Glomerular endothelial cell (primary cell): ENCODE results near the gene TMEM164. TPM values are rescaled to one million over a fixed set of nuclear protein-coding genes. Genes with fewer than 3 reads are reported as not detected.

Experiments used
- DNase-seq: peaks from one replicate; pipeline ENCODE4 v3.0.0-alpha.2; 2011; ENCODE audit warnings: low read depth, low spot score; ENCODE audit errors: extremely low read depth
- total RNA-seq: library from RNA; depleted of rRNA; stranded (reverse); fragments of >200 nt; gene quantifications from 2 replicates; pipeline ENCODE4 v1.2.3, GENCODE V29; 2015

TMEM164 gene
- total RNA-seq, 1 donor from 2014 or later, result 11.0 TPM

- no peak for DNase-seq
Observed at GRCh38 chrX:110036162-110037033, 33.5 kb downstream of the TMEM164 start.

- no peak for DNase-seq
Observed at GRCh38 chrX:110037178-110037577, 34.3 kb downstream of the TMEM164 start.

- no peak for DNase-seq
Observed at GRCh38 chrX:110038900-110039299, 36.0 kb downstream of the TMEM164 start.

GRCh38 chrX:110041980-110042379 lies 39.1 kb downstream of the TMEM164 start:
- no peak for DNase-seq

- no peak for DNase-seq
Observed at GRCh38 chrX:110042496-110042895, 39.6 kb downstream of the TMEM164 start.

GRCh38 chrX:110043506-110043905 lies 40.6 kb downstream of the TMEM164 start:
- DNase-seq, result no peak

- no peak for DNase-seq
Observed at GRCh38 chrX:110044346-110045249, 41.7 kb downstream of the TMEM164 start.

- no peak for DNase-seq
Observed at GRCh38 chrX:110045421-110045820, 42.5 kb downstream of the TMEM164 start.

- DNase-seq, result no peak
Observed at GRCh38 chrX:110046001-110046400, 43.1 kb downstream of the TMEM164 start.

- no peak for DNase-seq
Observed at GRCh38 chrX:110046971-110047370, 44.1 kb downstream of the TMEM164 start.

- no peak for DNase-seq
Observed at GRCh38 chrX:110049096-110049495, 46.2 kb downstream of the TMEM164 start.

GRCh38 chrX:110050386-110050785 lies 47.5 kb downstream of the TMEM164 start:
- DNase-seq, result no peak

GRCh38 chrX:110050901-110051300 lies 48.0 kb downstream of the TMEM164 start:
- DNase-seq, result no peak

- DNase-seq, result no peak
Observed at GRCh38 chrX:110051559-110051958, 48.6 kb downstream of the TMEM164 start.

GRCh38 chrX:110052303-110052702 lies 49.4 kb downstream of the TMEM164 start:
- no peak for DNase-seq

- no peak for DNase-seq
Observed at GRCh38 chrX:110053453-110053852, 50.5 kb downstream of the TMEM164 start.

GRCh38 chrX:110055616-110056015 lies 52.7 kb downstream of the TMEM164 start:
- no peak for DNase-seq

GRCh38 chrX:110056419-110056818 lies 53.5 kb downstream of the TMEM164 start:
- no peak for DNase-seq

GRCh38 chrX:110059410-110059809 lies 56.5 kb downstream of the TMEM164 start:
- DNase-seq, result no peak

- DNase-seq, result no peak
Observed at GRCh38 chrX:110060317-110060716, 57.4 kb downstream of the TMEM164 start.

GRCh38 chrX:110060846-110061537 lies 58.1 kb downstream of the TMEM164 start:
- no peak for DNase-seq
